Liver (tissue), 9 donors: ENCODE measurements around the gene EDC3. TPM values are rescaled to one million over a fixed set of nuclear protein-coding genes. Genes with fewer than 3 reads are reported as not detected.

Source experiments
- DNase-seq: peaks from one replicate; pipeline ENCODE4 v3.0.0-alpha.2; 2017; ENCODE audit warnings: low spot score
- H3K27ac ChIP-seq, 2 donors: one replicate each; pipeline ENCODE4 v1.7.0; 2013; ENCODE audit warnings: inconsistent platforms in 2 of 2, low read length in 2 of 2, control low read depth in 1 of 2, low read depth in 1 of 2, mild to moderate bottlenecking in 1 of 2
- H3K27me3 ChIP-seq, 4 donors: one replicate each; pipeline versions ENCODE4 v1.6.1 to v1.7.0; 2013; ENCODE audit warnings: low read length in 3 of 4, inconsistent platforms in 1 of 4, mild to moderate bottlenecking in 1 of 4, moderate library complexity in 1 of 4; ENCODE audit not compliant: control insufficient read depth in 4 of 4, insufficient read depth in 4 of 4
- H3K36me3 ChIP-seq, 4 donors: one replicate each; pipeline versions ENCODE4 v1.6.1 to v1.7.0; 2013; ENCODE audit warnings: low read length in 3 of 4, mild to moderate bottlenecking in 3 of 4, low read depth in 1 of 4, moderate library complexity in 1 of 4; ENCODE audit not compliant: control insufficient read depth in 4 of 4, insufficient read depth in 3 of 4
- H3K4me1 ChIP-seq, 4 donors: one replicate each; pipeline versions ENCODE4 v1.6.1 to v1.7.0; 2013; ENCODE audit warnings: low read length in 3 of 4, mild to moderate bottlenecking in 3 of 4, moderate library complexity in 1 of 4; ENCODE audit not compliant: control insufficient read depth in 4 of 4, insufficient read depth in 4 of 4
- H3K4me3 ChIP-seq, 3 donors: one replicate each; pipeline versions ENCODE4 v1.6.1 to v1.7.0; 2013; ENCODE audit warnings: low read length in 3 of 3, control low read depth in 1 of 3, low read depth in 1 of 3, mild to moderate bottlenecking in 1 of 3
- H3K9ac ChIP-seq, 2 donors: one replicate each; pipeline ENCODE4 v1.7.0; 2013; ENCODE audit warnings: low read length in 2 of 2, mild to moderate bottlenecking in 2 of 2, moderate library complexity in 2 of 2, control low read depth in 1 of 2, low read depth in 1 of 2
- H3K9me3 ChIP-seq, 4 donors: one replicate each; pipeline versions ENCODE4 v1.6.1 to v1.7.0; 2013; ENCODE audit warnings: low read length in 3 of 4; ENCODE audit not compliant: control insufficient read depth in 4 of 4
- ATF3 ChIP-seq: IDR thresholded peaks from 2 replicates; pipeline ENCODE4 v1.6.1; 2016; ENCODE audit warnings: antibody characterized with exemption
- CTCF ChIP-seq: fragments of 150-350 bp; IDR thresholded peaks from 2 replicates; pipeline ENCODE4 v1.5.1; 2017; ENCODE audit warnings: improper control_type of control experiment, low read depth, low read length; ENCODE audit not compliant: missing input control
- EGR1 ChIP-seq, 2 donors: IDR thresholded peaks; 2 replicates each; pipeline ENCODE4 v1.6.1; 2016 to 2018; ENCODE audit warnings: antibody characterized with exemption in 2 of 2, low read depth in 2 of 2
- FOXA1 ChIP-seq: IDR thresholded peaks from 2 replicates; pipeline ENCODE4 v1.6.1; 2016; ENCODE audit warnings: antibody characterized with exemption
- FOXA2 ChIP-seq: IDR thresholded peaks from 2 replicates; pipeline ENCODE4 v1.6.1; 2016; ENCODE audit warnings: antibody characterized with exemption
- GABPA ChIP-seq, 2 donors: IDR thresholded peaks in 1 of 2; conservative IDR thresholded peaks in 1 of 2; 2 replicates each; pipeline ENCODE4 v1.6.1; 2016; ENCODE audit warnings: antibody characterized with exemption in 2 of 2, mild to moderate bottlenecking in 1 of 2, moderate library complexity in 1 of 2
- HNF4A ChIP-seq, 2 donors: conservative IDR thresholded peaks; 2 replicates each; pipeline ENCODE4 v1.6.1; 2016; ENCODE audit warnings: antibody characterized with exemption in 2 of 2, mild to moderate bottlenecking in 2 of 2
- HNF4G ChIP-seq: IDR thresholded peaks from 2 replicates; pipeline ENCODE4 v1.6.1; 2016; ENCODE audit warnings: antibody characterized with exemption
- JUND ChIP-seq, 2 donors: IDR thresholded peaks; 2 replicates each; pipeline ENCODE4 v1.6.1; 2016; ENCODE audit warnings: antibody characterized with exemption in 2 of 2
- MAX ChIP-seq: IDR thresholded peaks from 2 replicates; pipeline ENCODE4 v1.6.1; 2016; ENCODE audit warnings: antibody characterized with exemption
- NR2F2 ChIP-seq: IDR thresholded peaks from 2 replicates; pipeline ENCODE4 v1.6.1; 2016; ENCODE audit warnings: antibody characterized with exemption
- RAD21 ChIP-seq, 2 donors: IDR thresholded peaks; 2 replicates each; pipeline ENCODE4 v1.6.1; 2016; ENCODE audit warnings: antibody characterized with exemption in 2 of 2, mild to moderate bottlenecking in 2 of 2
- REST ChIP-seq: IDR thresholded peaks from 2 replicates; pipeline ENCODE4 v1.6.1; 2016; ENCODE audit warnings: antibody characterized with exemption, mild to moderate bottlenecking
- RXRA ChIP-seq, 2 donors: IDR thresholded peaks; 2 replicates each; pipeline ENCODE4 v1.6.1; 2017 to 2018; ENCODE audit warnings: antibody characterized with exemption in 2 of 2, mild to moderate bottlenecking in 1 of 2
- SP1 ChIP-seq: IDR thresholded peaks from 2 replicates; pipeline ENCODE4 v1.6.1; 2018; ENCODE audit warnings: antibody characterized with exemption, mild to moderate bottlenecking
- TAF1 ChIP-seq: conservative IDR thresholded peaks from 2 replicates; pipeline ENCODE4 v1.6.1; 2016; ENCODE audit warnings: antibody characterized with exemption, mild to moderate bottlenecking
- YY1 ChIP-seq: IDR thresholded peaks from 2 replicates; pipeline ENCODE4 v1.6.1; 2016; ENCODE audit warnings: antibody characterized with exemption, mild to moderate bottlenecking
- ZBTB33 ChIP-seq: IDR thresholded peaks from 2 replicates; pipeline ENCODE4 v1.6.1; 2016; ENCODE audit warnings: antibody characterized with exemption
- WGBS: extraction: QIAGEN DNeasy Blood & Tissue Kit; methylation state at CpG from one replicate; pipeline ENCODE4 v1.1.7; 2013; 5-methylcytosine and 5-hydroxymethylcytosine counted together
- polyA plus RNA-seq, 2 donors: library from polyadenylated mRNA; stranded (reverse) in 1 of 2; unstranded in 1 of 2; fragments of 200-250 nt in 1 of 2; fragments of >200 nt in 1 of 2; fragmentation: Nextera tagmentation in 1 of 2; extraction: Ambion mirVana in 1 of 2; gene quantifications; one replicate each; pipeline versions ENCODE4 v1.2.1 to v1.2.3, GENCODE V29; 2013 to 2015
- total RNA-seq, 2 donors: library from RNA; depleted of rRNA; stranded (reverse); fragments of >200 nt; gene quantifications; one replicate each; pipeline ENCODE4 v1.2.3, GENCODE V29; 2014
- donor health status: healthy.
- donor health status: healthy.
- donor health status: healthy.
- donor health status: healthy.
- donor health status: healthy.

EDC3 gene
- total and polyA plus RNA-seq, 4 donors: 5.8 to 9.5 (median 7.4) TPM

GRCh38 chr15:74610302-74610951 lies 85.4 kb downstream of the EDC3 start:
- peak; percentile 89 for DNase-seq
- H3K27ac ChIP-seq: no peak overlapping the region
- no peak for TF ChIP-seq RXRA (IDR thresholded peaks at IDR 0.05)
- TF ChIP-seq JUND (IDR thresholded peaks at IDR 0.05): no peak
- no peak for TF ChIP-seq REST
- TF ChIP-seq YY1: no peak
- no peak for TF ChIP-seq HNF4G
- TF ChIP-seq RAD21 (IDR thresholded peaks at IDR 0.05): no peak
- no peak for TF ChIP-seq HNF4A (conservative IDR thresholded peaks at IDR 0.05)
- no peak for TF ChIP-seq ATF3
- no peak for TF ChIP-seq MAX
- TF ChIP-seq NR2F2: no peak
- no peak for TF ChIP-seq CTCF
- no peak for TF ChIP-seq FOXA2
- no peak for TF ChIP-seq FOXA1
- no peak for TF ChIP-seq TAF1
- no peak for TF ChIP-seq GABPA (IDR thresholded peaks at IDR 0.05 in 1 of 2, conservative IDR thresholded peaks at IDR 0.05 in 1 of 2)
- TF ChIP-seq ZBTB33: no peak
- no peak for TF ChIP-seq EGR1 (IDR thresholded peaks at IDR 0.05; ENCODE audit: low read depth in 2 of 2)
- no peak for TF ChIP-seq SP1
- no peaks in the 10 kb centered on the region for H3K36me3 ChIP-seq
- 82% methylated on average over 7 of the region's 7 CpGs for WGBS
- no peaks in the 10 kb centered on the region for H3K9me3 ChIP-seq
- no peak overlapping the region for H3K9ac ChIP-seq
- H3K4me1 ChIP-seq: peaks cover 0 to 6% (median 2%) of the 10 kb centered on the region in 4 donors
- no peaks in the 10 kb centered on the region for H3K27me3 ChIP-seq
- H3K4me3 ChIP-seq: no peak overlapping the region
